Spinal cord (tissue), 10 donors: ENCODE results near the gene IQCN. TPM values are rescaled to one million over a fixed set of nuclear protein-coding genes. Genes with fewer than 3 reads are reported as not detected.

ENCODE experiments used
- DNase-seq, 6 donors: peaks; one replicate each; pipeline versions ENCODE4 v3.0.0 to v3.0.0-alpha.2; 2013 to 2015; ENCODE audit warnings: low spot score in 6 of 6, low read depth in 4 of 6
- H3K27ac ChIP-seq: one replicate; pipeline ENCODE4 v1.5.1; 2013; ENCODE audit warnings: low read depth, low read length, control low read depth
- H3K27me3 ChIP-seq: one replicate; pipeline ENCODE4 v1.6.1; 2013; ENCODE audit warnings: low read length; ENCODE audit not compliant: control insufficient read depth, insufficient read depth
- H3K36me3 ChIP-seq: one replicate; pipeline ENCODE4 v1.6.1; 2013; ENCODE audit warnings: low read length; ENCODE audit not compliant: control insufficient read depth, insufficient read depth
- H3K4me1 ChIP-seq: one replicate; pipeline ENCODE4 v1.6.1; 2013; ENCODE audit warnings: low read length; ENCODE audit not compliant: control insufficient read depth, insufficient read depth
- H3K4me3 ChIP-seq: one replicate; pipeline ENCODE4 v1.5.1; 2013; ENCODE audit warnings: low read depth, low read length, control low read depth
- H3K9me3 ChIP-seq: one replicate; pipeline ENCODE4 v1.6.1; 2013; ENCODE audit warnings: low read length; ENCODE audit not compliant: control insufficient read depth, insufficient read depth
- WGBS: methylation state at CpG from one replicate; pipeline ENCODE4 v1.1.5; 2013; ENCODE audit warnings: missing lambda C conversion rate; ENCODE audit not compliant: insufficient coverage; 5-methylcytosine and 5-hydroxymethylcytosine counted together
- polyA plus RNA-seq, 2 donors: library from polyadenylated mRNA; unstranded; fragments of 120-200 nt; gene quantifications; one replicate each; pipeline ENCODE4 v1.2.1, GENCODE V29; 2013; ENCODE audit not compliant: insufficient read length in 2 of 2
- total RNA-seq, 2 donors: library from RNA; depleted of rRNA in 1 of 2; stranded (reverse); fragments of 120-200 nt in 1 of 2; fragments of >200 nt in 1 of 2; gene quantifications; one replicate each; pipeline versions ENCODE4 v1.2.3 to v1.2.4, GENCODE V29; 2013 to 2014
- donor health status: healthy.

IQCN gene
- total and polyA plus RNA-seq, 4 donors, result 0.59 to 9.0 (median 4.7) TPM

DNA sequence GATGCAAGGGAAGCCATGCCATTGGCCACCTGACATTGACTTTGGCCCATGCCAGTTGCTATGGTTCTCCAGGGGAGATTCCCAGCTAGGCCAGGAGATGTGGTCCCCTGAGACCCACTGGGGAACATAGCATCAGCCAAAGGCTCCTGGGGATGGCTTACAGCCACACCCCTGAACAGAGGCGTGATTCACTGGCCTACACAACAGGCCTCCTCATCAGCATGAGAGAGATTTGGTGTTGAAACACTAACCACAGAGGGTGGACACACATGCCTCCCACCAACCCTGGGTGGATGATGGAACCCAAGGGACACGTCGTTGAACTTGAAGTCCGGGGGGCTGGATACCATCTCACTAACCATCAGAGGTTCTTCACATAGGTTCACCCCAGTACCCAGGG lies 14.4 kb downstream of the IQCN start:
- Histone ChIP-seq H3K27ac (no peak overlapping the region), H3K27me3 (peaks cover 5% of the 10 kb centered on the region), H3K4me3 (no peak overlapping the region), H3K9me3 (no peaks in the 10 kb centered on the region), H3K4me1 (peaks cover 5% of the 10 kb centered on the region), H3K36me3 (peaks cover 77% of the 10 kb centered on the region)
- peak in 1 of 6 donors; percentile 4 for DNase-seq
- 95% methylated on average over 3 of the region's 4 CpGs for WGBS

DNA sequence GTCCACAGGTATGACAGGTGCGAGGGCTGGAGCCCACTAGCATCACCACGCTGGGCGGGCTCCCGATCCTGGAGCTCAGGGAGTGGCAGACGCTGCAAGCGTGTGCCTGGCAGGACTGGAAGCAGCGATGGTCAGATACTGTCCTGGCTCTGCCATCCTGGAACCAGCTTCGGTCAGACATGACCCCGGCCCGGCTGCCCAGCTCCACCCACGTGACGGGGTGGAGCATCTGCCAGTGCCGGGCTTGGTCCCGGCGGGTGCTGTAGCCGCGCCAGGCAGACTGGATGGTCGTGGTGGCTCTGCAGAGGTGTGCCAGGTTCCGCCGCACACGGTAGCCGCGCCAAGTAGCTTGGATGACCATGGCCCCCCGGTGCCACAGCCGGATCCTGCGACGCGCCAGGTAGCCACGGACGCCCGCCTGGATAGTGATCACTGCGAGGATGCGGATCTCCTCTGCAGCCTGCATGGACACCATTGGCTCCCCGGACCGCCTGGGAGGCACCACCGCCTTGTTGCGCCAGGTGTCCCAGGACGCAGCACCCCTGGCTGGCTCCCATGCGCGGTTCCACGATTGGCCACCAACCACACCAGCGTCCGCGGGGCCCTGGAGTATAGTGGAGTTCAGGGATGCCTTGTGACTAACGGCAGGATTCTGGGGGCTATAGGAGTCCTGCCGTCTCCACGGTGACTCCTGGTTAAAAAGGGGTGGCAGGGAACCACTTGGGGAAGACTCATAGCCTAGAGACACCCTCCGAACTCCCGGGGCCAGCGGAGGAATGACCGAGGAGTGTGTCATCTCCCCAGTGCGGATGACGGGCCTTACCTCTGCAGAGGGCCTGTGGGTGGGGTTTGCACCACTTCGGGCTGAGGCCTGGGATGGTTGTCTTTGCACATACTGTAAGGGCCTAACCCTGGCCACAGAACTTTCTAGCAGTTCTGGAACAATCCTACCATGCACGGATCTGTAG lies 16.5 kb downstream of the IQCN start:
- Histone ChIP-seq H3K27me3 (peaks cover 14% of the 10 kb centered on the region), H3K36me3 (peaks cover 57% of the 10 kb centered on the region), H3K4me3 (no peak overlapping the region), H3K4me1 (peaks cover 6% of the 10 kb centered on the region), H3K27ac (no peak overlapping the region), H3K9me3 (no peaks in the 10 kb centered on the region)
- DNase-seq, result no peak
- 89% methylated on average over 50 of the region's 55 CpGs for WGBS

DNA sequence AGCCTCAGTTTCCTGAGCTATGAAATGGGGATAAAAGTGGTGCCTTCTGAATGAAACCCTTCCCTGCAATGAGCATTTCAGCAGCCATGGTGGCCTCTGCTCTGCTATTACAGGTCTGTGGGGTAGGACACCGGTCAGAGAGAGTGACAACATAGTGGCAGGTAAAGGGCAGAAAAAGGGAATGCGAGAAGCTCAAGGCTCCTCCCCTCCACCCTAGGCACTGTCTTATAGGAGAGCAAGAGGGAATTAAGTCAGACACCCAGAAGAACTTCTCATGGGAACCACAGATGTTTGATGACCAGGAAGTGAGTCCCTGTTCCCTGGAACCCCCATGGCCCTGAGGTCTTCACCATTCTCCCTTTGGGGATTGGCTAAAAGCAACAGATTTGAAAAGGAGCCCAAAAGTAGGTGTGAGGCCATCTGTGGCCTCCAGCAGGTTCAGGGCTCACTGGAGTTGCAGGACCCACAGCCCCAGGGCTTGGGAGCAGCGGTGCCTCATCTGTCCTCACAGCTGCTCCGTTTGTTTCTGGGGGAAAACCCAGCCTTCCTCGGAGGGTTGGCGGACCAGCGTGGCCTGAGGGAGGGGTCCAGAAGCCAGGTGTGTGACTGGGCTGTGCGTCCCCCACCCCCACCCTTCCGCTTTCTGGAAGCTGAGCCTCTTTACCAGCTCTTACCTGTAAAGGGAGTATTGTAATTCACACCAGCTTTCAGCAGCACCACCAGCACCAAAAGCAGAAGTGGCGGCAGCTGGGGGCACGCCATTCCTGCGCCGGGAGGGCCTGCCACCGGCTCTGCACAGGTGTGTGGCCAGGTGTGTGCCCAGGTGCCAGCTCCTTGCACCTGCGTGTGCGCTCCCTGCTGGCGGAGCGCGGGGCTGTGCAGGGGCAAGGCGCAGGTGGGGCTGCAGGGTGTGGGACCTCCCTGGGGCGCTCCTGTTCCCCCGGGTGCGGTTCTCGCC lies 19.4 kb downstream of the IQCN start:
- WGBS, result 19% methylated on average over 18 of the region's 24 CpGs
- Histone ChIP-seq H3K9me3 (no peaks in the 10 kb centered on the region), H3K36me3 (peaks cover 33% of the 10 kb centered on the region), H3K4me1 (peaks cover 8% of the 10 kb centered on the region), H3K27me3 (peaks cover 14% of the 10 kb centered on the region), H3K27ac (no peak overlapping the region), H3K4me3 (no peak overlapping the region)
- DNase-seq, result no peak

DNA sequence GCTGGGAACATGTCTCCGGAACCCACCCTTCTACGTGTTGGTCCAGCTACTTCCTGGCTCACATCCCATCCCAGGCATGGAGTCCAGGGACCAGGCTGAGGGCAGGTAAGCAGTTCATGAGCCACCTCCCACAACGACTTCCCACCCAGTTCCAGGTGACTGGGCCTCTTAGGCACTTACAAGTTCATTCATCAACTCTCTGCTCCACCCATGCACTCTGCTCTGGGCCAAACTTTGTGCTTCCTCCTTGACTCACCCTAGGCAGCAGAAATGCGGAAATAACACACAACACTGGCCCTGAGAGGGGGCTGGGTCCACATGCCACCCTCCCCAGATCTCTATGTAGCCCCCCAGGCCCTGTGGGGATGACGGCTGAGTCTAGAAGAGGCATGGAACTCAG lies 20.5 kb downstream of the IQCN start:
- Histone ChIP-seq H3K36me3 (peaks cover 22% of the 10 kb centered on the region), H3K9me3 (no peaks in the 10 kb centered on the region), H3K27ac (no peak overlapping the region), H3K27me3 (peaks cover 14% of the 10 kb centered on the region), H3K4me3 (no peak overlapping the region), H3K4me1 (peaks cover 8% of the 10 kb centered on the region)
- no peak for DNase-seq
- 57% methylated on average over 5 of the region's 5 CpGs for WGBS

DNA sequence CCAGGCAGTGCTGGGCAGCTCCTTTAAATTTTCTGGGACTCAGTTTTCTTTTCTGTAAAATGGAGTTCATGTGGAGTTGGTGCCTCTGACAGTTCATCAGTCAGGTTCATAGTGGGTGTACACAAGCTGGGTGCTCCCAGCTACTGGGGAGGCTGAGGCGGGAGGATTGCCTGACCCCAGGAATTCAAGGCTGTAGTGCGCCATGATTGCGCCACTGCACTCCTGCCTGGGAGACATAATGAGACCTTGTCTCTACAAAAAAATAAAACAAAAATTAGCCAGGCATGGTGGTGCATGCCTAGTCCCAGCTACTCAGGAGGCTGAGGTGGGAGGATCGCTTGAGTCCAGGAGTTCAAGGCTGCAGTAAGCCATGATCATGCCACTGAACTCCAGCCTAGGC lies 21.1 kb downstream of the IQCN start:
- DNase-seq, result no peak
- WGBS, result no CpG with 5 or more reads among the region's 4 CpGs

DNA sequence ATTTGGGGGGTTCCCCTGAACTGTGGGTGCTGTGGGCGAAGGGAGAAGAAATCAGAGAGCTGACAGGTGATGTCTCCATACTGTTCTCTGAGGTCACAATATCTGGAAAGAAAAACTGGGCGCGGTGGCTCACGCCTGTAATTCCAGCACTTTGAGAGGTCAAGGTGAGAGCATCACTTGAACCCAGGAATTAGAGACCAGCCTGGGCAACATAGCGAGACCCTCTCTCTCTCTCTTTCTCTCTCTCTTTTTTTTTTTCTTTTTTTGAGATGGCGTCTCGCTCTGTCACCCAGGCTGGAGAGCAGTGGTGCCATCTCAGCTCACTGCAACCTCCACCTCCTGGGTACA lies 21.9 kb downstream of the IQCN start:
- Histone ChIP-seq H3K27me3 (peaks cover 14% of the 10 kb centered on the region), H3K4me3 (no peak overlapping the region), H3K36me3 (peaks cover 9% of the 10 kb centered on the region), H3K9me3 (no peaks in the 10 kb centered on the region), H3K4me1 (peaks cover 8% of the 10 kb centered on the region), H3K27ac (no peak overlapping the region)
- DNase-seq, result no peak
- 81% methylated on average over 6 of the region's 7 CpGs for WGBS

More for the DNA sequence above, 21.1 kb downstream of the IQCN start:
- H3K9me3 ChIP-seq, result no peaks in the 10 kb centered on the region
- H3K36me3 ChIP-seq, result peaks cover 17% of the 10 kb centered on the region
- H3K4me1 ChIP-seq, result peaks cover 8% of the 10 kb centered on the region
- no peak overlapping the region for H3K4me3 ChIP-seq
- H3K27me3 ChIP-seq, result peaks cover 14% of the 10 kb centered on the region
- no peak overlapping the region for H3K27ac ChIP-seq

DNA sequence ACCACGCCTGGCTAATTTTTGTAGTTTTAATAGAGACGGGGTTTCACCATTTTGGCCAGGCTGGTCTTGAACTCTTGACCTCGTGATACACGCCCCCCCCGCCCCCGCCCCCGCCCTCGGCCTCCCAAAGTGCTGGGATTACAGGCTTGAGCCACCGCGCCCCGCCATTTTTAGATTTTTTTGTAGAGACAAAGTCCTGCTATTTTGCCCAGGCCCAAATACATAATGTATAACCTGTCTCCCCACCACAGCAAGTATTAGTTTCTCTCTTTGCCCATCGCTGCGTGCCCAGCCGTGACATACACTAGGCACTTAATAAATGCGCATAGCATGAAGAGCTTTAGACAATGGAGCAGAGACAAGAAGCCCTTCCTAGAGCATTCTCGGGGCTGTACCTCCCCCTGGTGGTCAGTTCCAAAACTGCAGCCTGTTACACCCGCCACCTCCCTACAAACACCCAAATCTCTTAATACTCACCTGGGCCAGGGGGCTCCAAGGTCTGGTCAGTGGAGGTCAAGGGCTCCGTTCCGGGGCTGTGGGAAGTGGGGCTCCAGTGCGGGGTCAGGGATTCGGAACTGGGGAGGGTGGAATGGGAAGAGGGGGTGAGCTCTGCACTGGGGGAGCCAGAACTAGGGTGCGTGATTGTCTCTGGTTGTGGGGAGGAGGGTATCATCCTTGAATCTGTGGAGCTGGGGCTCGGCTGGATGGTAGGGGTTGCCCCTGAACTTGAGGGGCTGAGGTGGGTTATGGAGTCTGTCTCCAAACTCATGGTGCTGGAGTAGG lies 22.5 kb downstream of the IQCN start:
- 23% methylated on average over 13 of the region's 23 CpGs for WGBS
- peak; percentile 46 to 93 (median 58) for DNase-seq
- H3K27ac ChIP-seq, result no peak overlapping the region

DNA sequence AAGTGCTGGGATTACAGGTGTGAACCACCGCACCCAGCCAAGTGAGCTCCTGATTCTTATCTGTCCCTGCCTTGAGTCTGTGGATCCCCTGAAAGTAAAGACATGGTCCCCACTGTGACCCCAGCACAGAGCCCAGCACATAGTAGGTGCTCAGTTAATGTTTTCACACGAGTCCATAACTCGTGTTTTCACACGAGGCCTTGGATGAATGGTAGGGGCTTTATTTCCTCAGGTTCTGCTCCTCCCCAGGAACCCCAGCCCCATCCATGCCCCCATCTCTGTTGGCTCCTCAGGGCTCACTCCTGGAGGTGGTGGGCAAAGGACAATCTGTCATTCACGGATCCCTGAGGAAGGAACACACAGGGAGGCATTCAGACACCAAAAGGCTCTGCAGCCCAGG lies 24.4 kb downstream of the IQCN start:
- H3K27ac ChIP-seq, result no peak overlapping the region
- H3K27me3 ChIP-seq, result peaks cover 8% of the 10 kb centered on the region
- DNase-seq, result no peak
- WGBS, result 97% methylated on average over 5 of the region's 5 CpGs
- H3K4me3 ChIP-seq, result no peak overlapping the region
- H3K36me3 ChIP-seq, result no peaks in the 10 kb centered on the region
- peaks cover 3% of the 10 kb centered on the region for H3K4me1 ChIP-seq
- H3K9me3 ChIP-seq, result no peaks in the 10 kb centered on the region

More for the DNA sequence above, 22.5 kb downstream of the IQCN start:
- Histone ChIP-seq H3K9me3 (no peaks in the 10 kb centered on the region), H3K36me3 (peaks cover 4% of the 10 kb centered on the region), H3K27me3 (peaks cover 14% of the 10 kb centered on the region), H3K4me3 (no peak overlapping the region), H3K4me1 (peaks cover 8% of the 10 kb centered on the region)

DNA sequence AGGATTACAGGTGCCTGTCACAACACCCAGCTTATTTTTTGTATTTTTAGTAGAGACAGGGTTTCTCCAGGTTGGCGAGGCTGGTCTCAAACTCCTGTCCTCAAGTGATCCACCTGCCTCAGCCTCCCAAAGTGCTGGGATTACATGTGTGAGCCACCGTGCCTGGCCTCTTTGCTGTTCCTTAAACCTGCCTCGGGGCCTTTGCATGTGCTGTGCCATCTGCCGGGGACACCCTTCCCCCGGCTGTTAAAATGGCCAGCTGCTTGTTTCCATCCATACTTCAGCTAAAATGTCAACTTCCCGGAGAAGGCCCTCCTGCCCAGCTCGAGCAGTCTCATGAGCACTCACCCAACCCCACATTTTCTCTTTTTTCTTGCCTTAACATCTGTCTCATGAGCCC lies 29.0 kb downstream of the IQCN start:
- WGBS, result 76% methylated on average over 7 of the region's 7 CpGs
- H3K9me3 ChIP-seq, result no peaks in the 10 kb centered on the region
- no peak overlapping the region for H3K27ac ChIP-seq
- H3K4me3 ChIP-seq, result no peak overlapping the region
- H3K27me3 ChIP-seq, result no peaks in the 10 kb centered on the region
- H3K36me3 ChIP-seq, result no peaks in the 10 kb centered on the region
- no peak for DNase-seq
- H3K4me1 ChIP-seq, result no peaks in the 10 kb centered on the region
